Mucosa of descending colon (tissue), 3 donors: ENCODE data around the gene CYB561D1. TPM values are rescaled to one million over a fixed set of nuclear protein-coding genes. Genes with fewer than 3 reads are reported as not detected.

Experiments used
- ATAC-seq: fragments of 200-7000 bp; cut with Tn5 transposase; one replicate; pipeline ENCODE4 v1.9.1; 2020; ENCODE audit warnings: mild to moderate bottlenecking, moderate library complexity
- DNase-seq, 3 donors: peaks; one replicate each; pipeline ENCODE4 v3.0.0-alpha.2; 2020
- H3K36me3 ChIP-seq: fragments of 200-600 bp; one replicate; pipeline ENCODE4 v1.8.0; 2021; ENCODE audit warnings: low read depth, mild to moderate bottlenecking
- H3K4me1 ChIP-seq: fragments of 200-600 bp; one replicate; pipeline ENCODE4 v1.8.0; 2021; ENCODE audit warnings: low read depth, mild to moderate bottlenecking
- H3K4me3 ChIP-seq: fragments of 200-600 bp; one replicate; pipeline ENCODE4 v1.8.0; 2021; ENCODE audit warnings: mild to moderate bottlenecking
- H3K9me3 ChIP-seq: fragments of 200-600 bp; one replicate; pipeline ENCODE4 v1.8.0; 2021; ENCODE audit warnings: mild to moderate bottlenecking
- intact Hi-C, 2 donors: fragments of 100-400 bp; cut with DNase I in 1 of 2; cut with micrococcal nuclease in 1 of 2; formaldehyde crosslinking; loops; one replicate each; pipeline versions ENCODE4 v1.11.0 to v1.11.1; 2022; cut with DNase I, micrococcal nuclease
- total RNA-seq, 3 donors: library from RNA; stranded (reverse); fragmentation: NEBNext Ultra II Directional in 2 of 3; extraction: Animal tissue kit (Norgen Biotek cat#: 25700) in 2 of 3; gene quantifications; one replicate each; pipeline versions ENCODE4 v1.2.1 to v1.2.4, GENCODE V29; 2021 to 2023
- TF ChIP-seq, protein P1 (sequence below): fragments of 200-600 bp; IDR thresholded peaks from one replicate; pipeline ENCODE4 v1.8.0; 2022; ENCODE audit warnings: antibody characterized with exemption, mild to moderate bottlenecking
- donor health status: DM: no; HTN: no; CAD: no; lungs with moderate emphysema.
- donor health status: DM: no; HTN: no; CAD: no.
- donor health status: DM: no; HTN: yes; CAD: no.

The CYB561D1 gene
- total RNA-seq, 3 donors from 2014 or later, result 16.0 to 18.7 (median 18.1) TPM

DNA sequence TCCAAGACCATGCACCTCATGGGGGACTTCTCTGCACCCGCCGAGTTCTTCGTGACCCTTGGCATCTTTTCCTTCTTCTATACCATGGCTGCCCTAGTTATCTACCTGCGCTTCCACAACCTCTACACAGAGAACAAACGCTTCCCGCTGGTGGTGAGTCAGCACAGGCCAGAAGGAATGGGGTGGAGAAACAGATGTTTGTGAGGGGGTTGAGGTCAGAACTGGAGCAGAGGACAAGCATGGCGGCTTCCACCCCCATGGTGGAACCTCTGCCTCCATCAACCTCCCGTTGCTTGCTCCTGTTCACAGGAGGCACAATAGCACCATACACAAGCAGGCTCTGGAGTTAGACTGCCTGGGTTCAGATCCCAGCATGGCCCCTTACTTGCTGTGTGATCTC is 17.1 kb upstream of the CYB561D1 start:
- no peak for DNase-seq
- TF ChIP-seq, protein P1, sequence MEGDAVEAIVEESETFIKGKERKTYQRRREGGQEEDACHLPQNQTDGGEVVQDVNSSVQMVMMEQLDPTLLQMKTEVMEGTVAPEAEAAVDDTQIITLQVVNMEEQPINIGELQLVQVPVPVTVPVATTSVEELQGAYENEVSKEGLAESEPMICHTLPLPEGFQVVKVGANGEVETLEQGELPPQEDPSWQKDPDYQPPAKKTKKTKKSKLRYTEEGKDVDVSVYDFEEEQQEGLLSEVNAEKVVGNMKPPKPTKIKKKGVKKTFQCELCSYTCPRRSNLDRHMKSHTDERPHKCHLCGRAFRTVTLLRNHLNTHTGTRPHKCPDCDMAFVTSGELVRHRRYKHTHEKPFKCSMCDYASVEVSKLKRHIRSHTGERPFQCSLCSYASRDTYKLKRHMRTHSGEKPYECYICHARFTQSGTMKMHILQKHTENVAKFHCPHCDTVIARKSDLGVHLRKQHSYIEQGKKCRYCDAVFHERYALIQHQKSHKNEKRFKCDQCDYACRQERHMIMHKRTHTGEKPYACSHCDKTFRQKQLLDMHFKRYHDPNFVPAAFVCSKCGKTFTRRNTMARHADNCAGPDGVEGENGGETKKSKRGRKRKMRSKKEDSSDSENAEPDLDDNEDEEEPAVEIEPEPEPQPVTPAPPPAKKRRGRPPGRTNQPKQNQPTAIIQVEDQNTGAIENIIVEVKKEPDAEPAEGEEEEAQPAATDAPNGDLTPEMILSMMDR, result no peak
- Histone ChIP-seq H3K4me1 (no peaks in the 10 kb centered on the region), H3K4me3 (no peak overlapping the region), H3K9me3 (no peaks in the 10 kb centered on the region), H3K36me3 (no peaks in the 10 kb centered on the region)
- no peak for ATAC-seq
- intact Hi-C loops, result no loop called here

DNA sequence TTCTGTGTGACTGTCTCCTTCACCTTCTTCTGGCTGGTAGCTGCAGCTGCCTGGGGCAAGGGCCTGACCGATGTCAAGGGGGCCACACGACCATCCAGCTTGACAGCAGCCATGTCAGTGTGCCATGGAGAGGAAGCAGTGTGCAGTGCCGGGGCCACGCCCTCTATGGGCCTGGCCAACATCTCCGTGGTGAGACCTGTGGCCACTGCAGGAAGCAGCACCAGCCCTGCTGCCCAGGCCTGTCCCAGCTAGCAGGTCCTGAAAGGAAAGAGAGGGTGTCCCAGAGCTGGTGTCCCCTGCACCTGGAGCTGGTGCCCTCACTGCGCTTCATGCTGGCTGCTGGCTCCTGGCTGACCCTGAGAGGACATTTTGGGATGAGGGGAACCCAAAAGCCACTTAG is 16.1 kb upstream of the CYB561D1 start:
- intact Hi-C loops, result no loop called here
- ATAC-seq (no peak), DNase-seq (no peak)
- Histone ChIP-seq H3K36me3 (no peaks in the 10 kb centered on the region), H3K4me3 (no peak overlapping the region), H3K4me1 (peaks cover under 1% of the 10 kb centered on the region), H3K9me3 (no peaks in the 10 kb centered on the region)
- TF ChIP-seq, protein P1, result no peak

DNA sequence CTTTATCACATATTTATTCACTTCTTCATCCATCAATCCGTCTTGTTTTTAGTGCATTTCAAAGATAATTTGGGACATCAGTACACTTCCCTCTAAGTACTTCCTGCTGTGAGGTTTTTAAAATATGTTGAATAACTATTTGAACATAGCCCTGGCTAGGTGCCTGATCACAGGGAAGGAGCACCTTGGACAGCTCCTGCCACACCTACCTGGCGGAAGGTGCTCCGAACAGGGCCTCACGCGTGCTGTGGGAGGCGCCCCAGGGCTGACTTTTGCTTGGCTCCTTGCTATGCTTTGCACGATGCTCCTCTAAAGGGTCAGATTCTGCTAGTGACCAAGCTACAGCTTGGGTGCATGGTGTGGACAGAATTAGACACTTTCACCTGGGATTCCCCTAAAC is 15.1 kb upstream of the CYB561D1 start:
- peak; percentile 44 for ATAC-seq
- peak in 2 of 3 donors; percentile 69 to 76 for DNase-seq

DNA sequence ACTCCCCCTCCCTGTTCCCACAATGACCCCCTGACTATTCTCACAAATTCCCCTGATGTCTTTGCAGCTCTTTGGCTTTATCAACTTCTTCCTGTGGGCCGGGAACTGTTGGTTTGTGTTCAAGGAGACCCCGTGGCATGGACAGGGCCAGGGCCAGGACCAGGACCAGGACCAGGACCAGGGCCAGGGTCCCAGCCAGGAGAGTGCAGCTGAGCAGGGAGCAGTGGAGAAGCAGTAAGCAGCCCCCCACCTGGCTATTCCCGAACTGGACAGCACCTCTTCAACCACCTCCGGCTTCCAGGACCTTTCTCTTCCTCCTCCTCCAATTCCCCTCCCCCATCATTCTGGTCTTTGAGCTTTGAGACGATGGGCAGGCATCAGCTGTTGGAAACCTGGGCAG is 14.6 kb upstream of the CYB561D1 start:
- intact Hi-C loops, result no loop called here
- ATAC-seq (no peak), DNase-seq (no peak)
- Histone ChIP-seq H3K4me3 (no peak overlapping the region), H3K36me3 (no peaks in the 10 kb centered on the region), H3K4me1 (peaks cover 8% of the 10 kb centered on the region), H3K9me3 (no peaks in the 10 kb centered on the region)
- TF ChIP-seq, protein P1, result no peak

More for the DNA sequence above, 15.1 kb upstream of the CYB561D1 start:
- H3K4me1 ChIP-seq, result peaks cover 6% of the 10 kb centered on the region
- H3K36me3 ChIP-seq, result no peaks in the 10 kb centered on the region
- intact Hi-C loops, result no loop called here
- TF ChIP-seq, protein P1, result no peak
- no peaks in the 10 kb centered on the region for H3K9me3 ChIP-seq
- no peak overlapping the region for H3K4me3 ChIP-seq

DNA sequence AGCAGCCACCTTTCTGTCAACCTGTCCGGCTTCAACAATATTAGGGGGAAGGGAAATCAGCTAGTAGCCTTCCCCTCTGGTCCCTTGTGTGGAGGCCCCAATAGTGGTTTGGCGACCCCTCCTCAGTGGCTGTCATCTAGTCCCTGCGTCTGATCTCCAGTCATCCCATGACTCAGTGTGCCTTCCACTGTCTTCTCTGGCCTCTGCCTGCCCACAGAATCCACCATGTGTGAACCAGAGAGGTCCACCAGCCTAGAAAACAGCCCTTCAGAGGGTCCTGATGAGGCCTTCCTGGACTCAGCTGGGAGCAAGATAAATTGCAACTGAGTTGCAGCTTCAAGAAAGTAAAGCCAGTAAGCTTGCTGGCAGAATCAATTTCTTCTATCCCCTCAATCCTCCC is 14.0 kb upstream of the CYB561D1 start:
- TF ChIP-seq, protein P1, result no peak
- H3K4me1 ChIP-seq, result peaks cover 13% of the 10 kb centered on the region
- no peak overlapping the region for H3K4me3 ChIP-seq
- ATAC-seq (no peak), DNase-seq (no peak)
- no peaks in the 10 kb centered on the region for H3K9me3 ChIP-seq
- intact Hi-C loops, result no loop called here
- H3K36me3 ChIP-seq, result no peaks in the 10 kb centered on the region

DNA sequence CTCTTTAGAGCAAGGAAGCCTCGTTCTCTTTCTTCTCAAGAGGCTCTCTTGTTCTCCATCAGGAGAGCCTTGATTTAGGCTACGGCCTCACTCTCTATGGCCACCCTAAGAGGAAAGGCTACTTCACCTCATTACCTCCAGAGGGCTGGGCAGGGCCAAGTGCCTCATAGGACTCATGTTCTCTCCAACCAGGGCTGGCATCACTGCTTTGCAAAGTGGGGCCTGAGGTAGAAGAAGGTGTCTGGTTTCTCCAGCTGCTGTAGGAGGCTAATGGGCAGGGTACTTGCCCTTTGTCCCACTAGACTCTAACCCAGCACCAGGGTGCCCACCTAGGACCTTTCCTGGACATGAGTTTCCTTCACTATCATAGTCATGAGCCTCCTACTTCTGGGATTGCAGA is 12.2 kb upstream of the CYB561D1 start:
- Histone ChIP-seq H3K4me3 (no peak overlapping the region), H3K9me3 (no peaks in the 10 kb centered on the region), H3K36me3 (no peaks in the 10 kb centered on the region), H3K4me1 (peaks cover 13% of the 10 kb centered on the region)
- intact Hi-C loops, result no loop called here
- DNase-seq (no peak), ATAC-seq (no peak)
- TF ChIP-seq, protein P1, result no peak
